Stimulated activated CD4-positive, alpha-beta T cell treated with anti-CD3 and anti-CD28 coated beads, TNF-alpha, amount 100 ng/mL, for 4 hours (primary cell): Measurements from ENCODE around the gene TRPC6.
"Not testable (repeated sequence)": the region's sequence is repeated elsewhere in the genome, so short reads cannot be mapped to it uniquely, and the experiment has no call there.

Experiments
- DNase-seq, 3 experiments: peaks; one replicate each; pipeline ENCODE4 v3.0.0-alpha.2; 2020; ENCODE audit warnings: low read depth in 3 of 3

The TRPC6 gene

GRCh38 chr11:101448881-101449442 is 134.8 kb downstream of the TRPC6 start:
- DNase-seq: no peak

DNA sequence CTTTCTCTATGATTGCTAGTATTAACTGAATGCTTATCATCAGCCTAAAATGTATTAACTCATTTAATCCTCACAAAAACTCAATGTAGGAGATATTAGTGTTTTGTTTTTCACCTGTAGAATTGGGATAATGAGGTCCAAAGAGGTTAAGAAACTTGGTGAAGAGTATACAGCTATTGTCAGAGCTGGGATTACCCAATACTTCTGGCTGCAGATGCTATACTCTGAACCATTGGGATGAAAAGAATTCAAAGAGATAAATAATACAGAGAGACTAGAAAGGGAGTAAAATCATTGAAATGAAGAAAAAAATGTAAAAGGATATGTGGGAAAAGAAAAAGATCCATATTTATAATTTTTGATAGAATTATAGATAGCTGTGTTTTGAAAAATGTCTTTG is 137.1 kb downstream of the TRPC6 start:
- DNase-seq: no peak

DNA sequence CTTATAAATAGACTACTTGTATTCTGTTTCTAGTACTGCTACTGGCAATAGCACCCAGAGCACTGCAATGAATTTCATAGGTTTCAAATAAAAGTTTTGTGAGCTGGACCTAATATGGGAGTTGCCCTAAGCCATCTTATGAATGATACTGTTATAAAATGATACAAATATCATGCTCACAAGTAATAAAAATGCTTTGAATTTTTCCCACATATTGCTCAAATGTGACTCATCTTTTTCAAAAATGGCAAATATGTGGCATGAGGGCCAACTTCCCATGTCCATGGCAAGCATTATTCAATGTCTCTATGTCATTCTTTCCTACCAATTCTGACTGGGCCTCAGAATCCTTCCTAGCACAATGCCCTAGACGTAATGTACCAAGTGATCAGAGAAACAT is 137.6 kb downstream of the TRPC6 start:
- DNase-seq: no peak

DNA sequence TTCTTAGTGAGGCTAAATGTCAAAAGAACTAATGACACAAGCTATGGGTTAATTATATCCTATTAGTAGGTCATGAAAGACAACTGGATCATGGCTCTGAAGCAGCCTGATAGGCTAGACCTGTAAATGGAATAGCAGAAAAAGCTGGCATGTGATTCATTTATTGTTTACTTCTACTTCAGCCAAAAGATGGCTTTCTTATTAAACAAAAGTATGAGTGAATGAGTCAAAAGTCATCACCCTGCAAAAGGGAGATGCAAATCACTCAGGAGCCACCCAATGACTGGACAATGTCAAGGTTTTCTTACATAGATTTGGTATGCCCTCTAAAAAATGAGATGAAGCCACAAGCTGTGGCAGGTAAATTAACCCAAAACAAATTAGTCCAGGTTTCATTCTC is 138.0 kb downstream of the TRPC6 start:
- no peak for DNase-seq

GRCh38 chr11:101444851-101445250 is 139.0 kb downstream of the TRPC6 start:
- no peak for DNase-seq

- DNase-seq: no peak
These were observed 139.6 kb downstream of the TRPC6 start for GRCh38 chr11:101444164-101444563.

- DNase-seq: no peak
These were observed 140.8 kb downstream of the TRPC6 start for GRCh38 chr11:101442936-101443521.

DNA sequence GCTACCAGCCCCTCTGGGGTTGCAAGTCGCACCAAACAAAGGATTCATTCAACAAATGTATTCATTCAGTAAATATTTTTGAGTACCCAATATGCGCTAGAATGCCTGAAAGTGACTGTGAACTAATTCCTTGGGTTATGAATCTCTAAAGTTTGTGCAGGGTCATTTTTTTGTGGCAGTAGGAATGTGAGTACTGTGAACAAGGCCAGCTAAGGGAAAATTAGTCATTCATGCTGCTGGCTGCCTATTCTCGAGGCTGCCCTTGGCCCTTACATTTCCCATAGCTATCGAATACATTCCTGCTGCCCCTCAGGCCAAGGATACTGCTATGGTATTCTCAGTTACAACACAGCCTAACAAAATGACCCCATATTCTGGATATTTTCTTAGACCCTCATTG is 141.6 kb downstream of the TRPC6 start:
- no peak for DNase-seq

DNA sequence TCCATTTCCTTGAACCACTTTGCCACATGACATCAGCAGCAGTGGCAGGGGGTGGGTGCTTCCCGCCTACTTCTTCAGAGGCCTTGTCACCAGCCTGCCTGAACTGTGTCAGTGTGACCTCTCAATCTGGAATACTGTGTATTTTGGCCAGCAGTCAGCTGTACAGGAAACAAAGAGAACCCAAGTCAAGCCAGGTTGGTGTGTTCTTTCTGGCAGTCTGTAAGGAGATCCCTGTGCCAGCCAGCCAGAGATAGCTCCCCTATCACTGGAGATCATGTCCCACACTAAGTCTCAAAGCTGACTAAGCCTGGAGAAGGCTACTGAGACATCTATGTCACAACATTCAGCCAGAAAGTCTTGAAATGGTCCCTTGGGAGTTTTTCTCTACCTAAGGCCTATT is 142.1 kb downstream of the TRPC6 start:
- no peak for DNase-seq

GRCh38 chr11:101439488-101439887 is 144.3 kb downstream of the TRPC6 start:
- DNase-seq: no peak

DNA sequence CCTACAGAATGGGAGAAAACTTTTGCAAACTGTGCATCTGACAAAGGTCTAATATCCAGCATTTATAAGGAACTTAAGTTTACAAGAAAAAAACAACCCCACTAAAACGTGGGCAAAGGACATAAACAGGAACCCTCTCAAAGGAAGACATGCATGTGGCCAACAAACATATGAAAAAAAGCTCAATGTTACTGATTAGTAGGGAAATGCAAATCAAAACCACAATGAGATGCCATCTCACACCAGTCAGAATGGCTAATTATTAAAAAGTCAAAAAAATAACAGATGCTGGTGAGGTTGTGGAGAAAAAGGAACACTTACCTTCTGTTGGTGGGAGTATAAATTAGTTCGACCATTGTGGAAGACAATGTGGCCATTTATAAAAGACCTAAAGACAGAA is 145.1 kb downstream of the TRPC6 start:
- DNase-seq: not testable (repeated sequence)

GRCh38 chr11:101438126-101438525 is 145.7 kb downstream of the TRPC6 start:
- DNase-seq: no peak

GRCh38 chr11:101436511-101437142 is 147.2 kb downstream of the TRPC6 start:
- no peak for DNase-seq

GRCh38 chr11:101435408-101435973 is 148.3 kb downstream of the TRPC6 start:
- no peak for DNase-seq

- no peak for DNase-seq
These were observed 149.7 kb downstream of the TRPC6 start for GRCh38 chr11:101434026-101434643.

DNA sequence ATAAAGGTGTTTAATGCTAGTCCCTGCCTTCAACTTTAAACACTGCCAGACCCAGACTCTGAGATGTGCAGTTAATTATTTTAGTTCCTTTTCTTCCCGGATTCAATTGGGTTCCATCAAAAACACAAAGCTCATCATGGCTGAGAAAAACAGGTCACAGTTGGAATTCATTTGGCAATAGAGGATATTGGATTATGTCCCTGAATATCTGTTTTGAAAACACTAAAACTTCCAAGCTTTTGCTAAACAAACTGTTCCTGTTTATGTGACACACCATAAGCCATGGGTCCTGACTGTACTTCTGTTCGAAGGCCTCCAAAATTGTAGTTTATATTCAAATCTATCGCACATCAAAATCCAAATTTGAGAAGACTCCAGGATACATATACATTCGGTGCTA is 150.7 kb downstream of the TRPC6 start:
- no peak for DNase-seq

DNA sequence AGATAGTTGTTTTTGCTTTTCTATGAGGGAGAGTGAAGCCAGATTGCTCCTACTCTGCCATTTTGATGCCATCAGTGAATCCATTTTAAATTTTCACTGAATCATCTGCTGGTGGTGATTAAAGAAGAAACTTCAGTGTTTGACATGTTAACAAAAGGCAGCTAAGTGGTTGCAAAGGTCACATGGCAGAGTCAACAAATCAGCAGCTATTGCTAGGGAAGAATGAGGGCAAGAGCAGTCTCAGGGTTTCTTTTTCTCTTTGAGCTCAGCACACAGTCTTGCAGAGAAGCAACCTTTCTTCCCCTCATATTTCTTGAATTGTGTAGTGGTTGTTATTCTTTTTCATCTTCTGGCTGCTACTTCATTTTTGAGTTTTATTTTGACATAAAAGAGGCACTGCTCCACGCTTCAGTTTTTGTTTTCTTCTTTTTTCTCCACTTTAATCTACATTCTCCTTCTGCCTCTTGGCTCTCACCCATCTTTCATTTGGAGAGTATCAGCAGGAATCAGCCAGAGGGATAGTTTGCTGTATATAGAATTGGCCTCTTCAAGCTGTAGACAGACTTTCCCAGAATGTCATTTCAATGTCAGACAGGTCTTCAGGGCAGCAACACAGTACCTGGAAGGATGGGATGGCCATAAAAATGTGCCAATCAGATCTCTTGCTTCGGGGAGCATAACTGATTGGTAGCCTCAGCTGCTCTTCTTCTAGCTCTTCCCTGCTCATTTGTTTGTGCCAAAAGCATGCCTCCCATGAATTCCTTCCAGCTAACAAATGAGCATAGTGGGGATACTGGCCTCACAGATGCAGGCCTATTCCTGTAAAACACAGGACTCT is 153.9 kb downstream of the TRPC6 start:
- no peak for DNase-seq

GRCh38 chr11:101428918-101429317 is 154.9 kb downstream of the TRPC6 start:
- no peak for DNase-seq

DNA sequence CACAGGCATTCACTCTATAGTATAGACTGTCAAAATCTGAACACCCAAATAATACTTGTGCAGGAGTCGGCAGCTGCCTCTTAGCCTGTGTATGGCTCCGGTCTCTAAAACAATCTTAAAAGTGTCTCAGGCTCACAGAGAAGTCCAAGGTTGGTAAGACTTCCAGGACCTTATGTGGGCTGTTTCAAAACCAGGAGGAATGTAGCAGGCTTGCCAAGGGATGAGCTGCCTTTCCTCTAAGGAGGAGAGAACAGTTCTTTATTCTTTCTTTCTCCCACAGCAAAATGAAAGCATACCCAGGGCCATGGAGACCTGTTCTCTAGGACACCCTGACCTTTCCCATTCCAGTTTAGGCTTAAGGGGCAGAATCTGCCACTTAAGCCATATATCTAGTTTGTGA is 176.5 kb downstream of the TRPC6 start:
- no peak for DNase-seq
